ENCODE measurements around the gene TMEM248. TPM values are rescaled to one million over a fixed set of nuclear protein-coding genes. Genes with fewer than 3 reads are reported as not detected.
"Not testable (repeated sequence)": the region's sequence is repeated elsewhere in the genome, so short reads cannot be mapped to it uniquely, and the experiment has no call there.

Gene TMEM248
- total RNA-seq, result 100 to 1,000 TPM in 8 of 9 donors, 10 to 100 TPM in 1; 75.6 to 161 (median 131) TPM
- 10 to 100 TPM; 16.6 to 82.5 (median 23.9) TPM for polyA plus RNA-seq
- long read RNA-seq, donor 1, full-length matches to known transcripts, result 21 of 47 reads
- long read RNA-seq, donor 1, partial matches to known transcripts, result 26 of 47 reads
- long read RNA-seq, donor 1, other reads (novel, unspliced or antisense), result 0 of 47 reads
- long read RNA-seq, donor 2, full-length matches to known transcripts, result 10 of 42 reads
- long read RNA-seq, donor 2, partial matches to known transcripts, result 32 of 42 reads
- long read RNA-seq, donor 2, other reads (novel, unspliced or antisense), result 0 of 42 reads
- long read RNA-seq, donor 3, full-length matches to known transcripts, result 13 of 25 reads
- long read RNA-seq, donor 3, partial matches to known transcripts, result 12 of 25 reads
- long read RNA-seq, donor 3, other reads (novel, unspliced or antisense), result 0 of 25 reads
- long read RNA-seq, donor 4, full-length matches to known transcripts, result 1 of 12 reads
- long read RNA-seq, donor 4, partial matches to known transcripts, result 2 of 12 reads
- long read RNA-seq, donor 4, other reads (novel, unspliced or antisense), result 9 of 12 reads
- long read RNA-seq, donor 5, full-length matches to known transcripts, result 81 of 98 reads
- long read RNA-seq, donor 5, partial matches to known transcripts, result 14 of 98 reads
- long read RNA-seq, donor 5, other reads (novel, unspliced or antisense), result 3 of 98 reads
- long read RNA-seq, donor 6, partial matches to known transcripts, result 3 of 7 reads
- long read RNA-seq, donor 6, other reads (novel, unspliced or antisense), result 4 of 7 reads
- long read RNA-seq, donor 7, full-length matches to known transcripts, result 5 of 27 reads
- long read RNA-seq, donor 7, partial matches to known transcripts, result 22 of 27 reads
- long read RNA-seq, donor 7, other reads (novel, unspliced or antisense), result 0 of 27 reads
- long read RNA-seq, donor 8, full-length matches to known transcripts, result 37 of 60 reads
- long read RNA-seq, donor 8, partial matches to known transcripts, result 23 of 60 reads
- long read RNA-seq, donor 8, other reads (novel, unspliced or antisense), result 0 of 60 reads
- long read RNA-seq, donor 9, full-length matches to known transcripts, result 9 of 14 reads
- long read RNA-seq, donor 9, partial matches to known transcripts, result 5 of 14 reads
- long read RNA-seq, donor 9, other reads (novel, unspliced or antisense), result 0 of 14 reads
- long read RNA-seq, donor 10, full-length matches to known transcripts, result 13 of 30 reads
- long read RNA-seq, donor 10, partial matches to known transcripts, result 17 of 30 reads
- long read RNA-seq, donor 10, other reads (novel, unspliced or antisense), result 0 of 30 reads

DNA sequence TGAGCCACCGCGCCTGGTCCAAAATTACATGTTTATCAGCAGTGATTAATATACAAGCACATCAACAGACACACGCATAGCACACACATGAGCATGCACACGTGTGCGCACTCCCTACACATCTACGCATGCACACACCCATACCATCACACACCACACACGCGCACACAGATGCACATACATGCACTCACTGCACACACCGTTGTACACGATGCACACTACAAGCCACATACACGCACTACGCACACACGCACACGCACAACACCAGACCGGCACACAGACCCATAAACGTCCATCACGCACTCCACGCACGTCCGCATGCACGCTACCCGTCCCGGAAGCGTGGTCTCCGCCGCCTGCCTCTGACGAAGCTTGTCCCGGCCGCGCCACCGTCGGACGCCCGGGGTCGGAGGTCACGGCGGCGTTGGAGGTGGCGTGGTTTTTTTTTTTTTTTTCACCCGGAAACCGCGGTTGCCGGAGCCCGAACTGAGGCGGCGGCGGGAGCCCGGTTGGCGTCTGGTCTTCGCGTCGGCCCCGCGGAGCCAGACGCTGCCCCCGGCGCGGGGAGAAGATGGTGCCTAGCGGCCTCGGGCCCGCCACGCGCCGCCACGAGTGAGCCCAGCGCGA lies at the start of gene TMEM248:
TSS of gene TMEM248 (plus strand) at position 457 of the 627 bp plus-strand sequence. CDS start 20,641 bp downstream, outside the sequence.
- H3K27me3 ChIP-seq, result no peaks in the 10 kb centered on the region
- peak within 1 kb of the TSS; percentile 62 to 99 (median 80) for H3K4me3 ChIP-seq
- peak; percentile 88 to 95 (median 92) for DNase-seq
- intact Hi-C loops (cut with DNase I), result no loop called here
- no peaks in the 10 kb centered on the region for H3K9me3 ChIP-seq (replicated peaks in 1 of 3)
- peak in 1 of 2 donors; percentile 54 for TF ChIP-seq POLR2A (IDR thresholded peaks at IDR 0.05)
- TF ChIP-seq, protein P1, sequence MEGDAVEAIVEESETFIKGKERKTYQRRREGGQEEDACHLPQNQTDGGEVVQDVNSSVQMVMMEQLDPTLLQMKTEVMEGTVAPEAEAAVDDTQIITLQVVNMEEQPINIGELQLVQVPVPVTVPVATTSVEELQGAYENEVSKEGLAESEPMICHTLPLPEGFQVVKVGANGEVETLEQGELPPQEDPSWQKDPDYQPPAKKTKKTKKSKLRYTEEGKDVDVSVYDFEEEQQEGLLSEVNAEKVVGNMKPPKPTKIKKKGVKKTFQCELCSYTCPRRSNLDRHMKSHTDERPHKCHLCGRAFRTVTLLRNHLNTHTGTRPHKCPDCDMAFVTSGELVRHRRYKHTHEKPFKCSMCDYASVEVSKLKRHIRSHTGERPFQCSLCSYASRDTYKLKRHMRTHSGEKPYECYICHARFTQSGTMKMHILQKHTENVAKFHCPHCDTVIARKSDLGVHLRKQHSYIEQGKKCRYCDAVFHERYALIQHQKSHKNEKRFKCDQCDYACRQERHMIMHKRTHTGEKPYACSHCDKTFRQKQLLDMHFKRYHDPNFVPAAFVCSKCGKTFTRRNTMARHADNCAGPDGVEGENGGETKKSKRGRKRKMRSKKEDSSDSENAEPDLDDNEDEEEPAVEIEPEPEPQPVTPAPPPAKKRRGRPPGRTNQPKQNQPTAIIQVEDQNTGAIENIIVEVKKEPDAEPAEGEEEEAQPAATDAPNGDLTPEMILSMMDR (IDR thresholded peaks at IDR 0.05), result peak in 1 of 6 experiments; percentile 10
- WGBS, 4 donors, result 0 to 3% (median 1%) methylated on average over 11 to 67 of the region's 67 CpGs
- H3K4me1 ChIP-seq (replicated peaks in 1 of 2), result peaks cover 13 to 32% of the 10 kb centered on the region in 2 donors
- peak within 1 kb of the TSS in 4 of 5 donors; percentile 77 to 95 (median 80) for H3K27ac ChIP-seq
- H3K36me3 ChIP-seq (replicated peaks in 1 of 2), result no peaks in the 10 kb centered on the region

DNA sequence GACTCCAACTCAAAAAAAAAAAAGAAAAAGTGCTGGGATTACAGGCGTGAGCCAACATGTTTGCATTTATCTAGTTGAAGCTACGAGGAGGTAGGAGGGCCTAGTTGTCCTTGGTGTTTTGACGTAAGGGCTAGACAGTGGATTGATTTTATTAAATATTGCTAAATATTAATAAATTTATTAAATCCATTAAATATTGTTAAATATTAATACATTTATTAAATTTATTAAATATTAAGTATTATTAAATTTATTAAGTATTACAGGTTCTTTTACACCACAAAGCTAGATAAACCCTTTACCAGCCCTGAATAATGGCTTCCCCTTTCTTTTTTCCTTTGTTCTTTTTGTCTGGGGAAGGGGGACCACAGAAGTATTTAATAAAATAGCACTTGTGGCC lies 47.5 kb upstream of the TMEM248 start:
- 90 to 98% (median 93%) methylated on average over 3 of the region's 3 CpGs for WGBS, 4 donors
- intact Hi-C loops (cut with DNase I), result no loop called here
- TF ChIP-seq POLR2A (IDR thresholded peaks at IDR 0.05), result no peak
- TF ChIP-seq, protein P1 (IDR thresholded peaks at IDR 0.05), result no peak
- H3K4me3 ChIP-seq, result no peak overlapping the region
- H3K27me3 ChIP-seq, result no peaks in the 10 kb centered on the region
- no peaks in the 10 kb centered on the region for H3K36me3 ChIP-seq (replicated peaks in 1 of 2)
- H3K4me1 ChIP-seq (replicated peaks in 1 of 2), result no peaks in the 10 kb centered on the region
- DNase-seq, result no peak
- no peak overlapping the region for H3K27ac ChIP-seq
- H3K9me3 ChIP-seq (replicated peaks in 1 of 3), result no peaks in the 10 kb centered on the region

GRCh38 chr7:66877577-66878300 lies 43.3 kb upstream of the TMEM248 start:
- no peak for DNase-seq
- Histone ChIP-seq H3K4me1 (replicated peaks in 1 of 2) (no peaks in the 10 kb centered on the region), H3K27me3 (no peaks in the 10 kb centered on the region), H3K36me3 (replicated peaks in 1 of 2) (no peaks in the 10 kb centered on the region), H3K9me3 (replicated peaks in 1 of 3) (no peaks in the 10 kb centered on the region), H3K27ac (no peak overlapping the region), H3K4me3 (no peak overlapping the region)
- intact Hi-C loops (cut with DNase I), result no loop called here
- 90 to 96% (median 91%) methylated on average over 1 of the region's 1 CpG for WGBS, 4 donors
- no peak for TF ChIP-seq POLR2A (IDR thresholded peaks at IDR 0.05)
- TF ChIP-seq, protein P1 (IDR thresholded peaks at IDR 0.05), result no peak

- H3K4me3 ChIP-seq; H3K27ac ChIP-seq; H3K4me1 ChIP-seq (replicated peaks in 1 of 2); intact Hi-C loops (cut with DNase I); H3K27me3 ChIP-seq; H3K36me3 ChIP-seq (replicated peaks in 1 of 2); H3K9me3 ChIP-seq (replicated peaks in 1 of 3); DNase-seq: not testable (repeated sequence)
- 88 to 96% (median 93%) methylated on average over 7 of the region's 7 CpGs for WGBS, 4 donors
These were observed 42.7 kb upstream of the TMEM248 start for GRCh38 chr7:66878301-66878685.

All from adrenal gland (tissue), 19 donors.